B cell (primary cell): ENCODE data around the gene ZNF280C.

ENCODE experiments used
- EZH2 ChIP-seq: IDR thresholded peaks from 2 replicates; pipeline ENCODE4 v1.6.1; 2012; ENCODE audit warnings: borderline replicate concordance, low read depth, mild to moderate bottlenecking, moderate library complexity, low read length; ENCODE audit not compliant: insufficient read depth, poor library complexity, severe bottlenecking
- TF ChIP-seq, protein P1 (sequence below): fragments of 200-600 bp; IDR thresholded peaks from one replicate; pipeline ENCODE4 v1.8.0; 2022; ENCODE audit warnings: antibody characterized with exemption, mild to moderate bottlenecking

DNA sequence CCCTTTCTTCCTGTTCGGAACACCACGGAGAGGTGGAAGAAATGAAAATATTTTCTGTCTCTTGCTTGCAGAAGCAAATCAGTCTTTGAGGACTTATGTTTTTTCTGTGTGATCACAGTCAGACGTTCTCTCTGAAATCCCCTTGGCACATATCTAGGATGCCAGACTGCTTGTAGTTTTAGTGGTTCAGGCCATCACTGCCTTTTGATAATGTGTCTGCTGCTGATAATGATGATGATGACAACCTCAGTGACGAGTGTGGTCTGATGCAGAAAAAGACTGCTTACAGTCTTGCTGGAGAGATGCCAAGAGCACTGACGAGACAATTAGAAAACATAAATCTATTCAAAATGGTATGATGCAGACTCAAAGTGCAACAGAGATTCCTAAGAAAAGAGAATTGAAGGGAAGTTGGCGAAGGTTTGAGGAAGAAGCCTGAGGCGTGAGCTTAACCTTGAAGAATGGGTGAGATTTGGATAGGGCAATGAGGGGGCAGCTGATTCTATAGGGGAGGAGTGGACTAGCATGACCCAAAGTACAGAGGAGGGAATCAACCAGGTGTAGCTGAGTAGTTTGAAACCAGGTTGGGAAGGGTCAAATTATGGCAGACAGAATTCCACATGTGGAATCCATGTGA lies 89.0 kb downstream of the ZNF280C start:
- TF ChIP-seq, protein P1, sequence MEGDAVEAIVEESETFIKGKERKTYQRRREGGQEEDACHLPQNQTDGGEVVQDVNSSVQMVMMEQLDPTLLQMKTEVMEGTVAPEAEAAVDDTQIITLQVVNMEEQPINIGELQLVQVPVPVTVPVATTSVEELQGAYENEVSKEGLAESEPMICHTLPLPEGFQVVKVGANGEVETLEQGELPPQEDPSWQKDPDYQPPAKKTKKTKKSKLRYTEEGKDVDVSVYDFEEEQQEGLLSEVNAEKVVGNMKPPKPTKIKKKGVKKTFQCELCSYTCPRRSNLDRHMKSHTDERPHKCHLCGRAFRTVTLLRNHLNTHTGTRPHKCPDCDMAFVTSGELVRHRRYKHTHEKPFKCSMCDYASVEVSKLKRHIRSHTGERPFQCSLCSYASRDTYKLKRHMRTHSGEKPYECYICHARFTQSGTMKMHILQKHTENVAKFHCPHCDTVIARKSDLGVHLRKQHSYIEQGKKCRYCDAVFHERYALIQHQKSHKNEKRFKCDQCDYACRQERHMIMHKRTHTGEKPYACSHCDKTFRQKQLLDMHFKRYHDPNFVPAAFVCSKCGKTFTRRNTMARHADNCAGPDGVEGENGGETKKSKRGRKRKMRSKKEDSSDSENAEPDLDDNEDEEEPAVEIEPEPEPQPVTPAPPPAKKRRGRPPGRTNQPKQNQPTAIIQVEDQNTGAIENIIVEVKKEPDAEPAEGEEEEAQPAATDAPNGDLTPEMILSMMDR: no peak
- no peak for TF ChIP-seq EZH2
